Fibroblast of villous mesenchyme (primary cell): ENCODE results near the gene N4BP3. TPM values are rescaled to one million over a fixed set of nuclear protein-coding genes. Genes with fewer than 3 reads are reported as not detected.

Source experiments
- DNase-seq: peaks from one replicate; pipeline ENCODE4 v3.0.0-alpha.2; 2010; ENCODE audit warnings: low read depth
- H3K4me3 ChIP-seq: 2 replicates; pipeline ENCODE4 v1.5.1; 2011; ENCODE audit warnings: low read depth, mild to moderate bottlenecking, low read length
- CTCF ChIP-seq: IDR thresholded peaks from 2 replicates; pipeline ENCODE4 v1.5.1; 2012; ENCODE audit warnings: low read depth, mild to moderate bottlenecking, low read length; ENCODE audit not compliant: insufficient read depth
- total RNA-seq: library from RNA; depleted of rRNA; stranded (reverse); fragments of >200 nt; gene quantifications from 2 replicates; pipeline ENCODE4 v1.2.3, GENCODE V29; 2012

Gene N4BP3
- total RNA-seq, 1 donor = 0.43 TPM

GRCh38 chr5:178136990-178137389 lies 23.7 kb downstream of the N4BP3 start:
- no peak for DNase-seq
- TF ChIP-seq CTCF = no peak
- H3K4me3 ChIP-seq = no peak overlapping the region

DNA sequence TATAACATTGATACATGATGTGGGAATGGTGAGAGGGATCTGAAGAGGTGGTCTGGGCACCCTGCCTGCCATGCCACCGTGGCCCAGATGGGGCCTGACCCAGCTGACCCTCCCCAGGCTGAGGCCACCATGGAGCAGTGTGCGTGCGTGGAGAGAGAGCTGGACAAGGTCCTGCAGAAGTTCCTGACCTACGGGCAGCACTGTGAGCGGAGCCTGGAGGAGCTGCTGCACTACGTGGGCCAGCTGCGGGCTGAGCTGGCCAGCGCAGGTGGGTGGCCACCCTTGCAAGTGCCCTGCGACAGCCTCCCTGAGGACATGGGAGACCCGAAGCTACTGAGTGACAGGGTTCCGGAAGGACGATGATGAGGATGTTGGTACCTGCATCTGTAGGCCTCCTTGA lies 24.7 kb downstream of the N4BP3 start:
- no peak for DNase-seq
- TF ChIP-seq CTCF = no peak
- H3K4me3 ChIP-seq = no peak overlapping the region

GRCh38 chr5:178141550-178141949 lies 28.2 kb downstream of the N4BP3 start:
- no peak for TF ChIP-seq CTCF
- no peak for DNase-seq
- H3K4me3 ChIP-seq = no peak overlapping the region

GRCh38 chr5:178142642-178143041 lies 29.3 kb downstream of the N4BP3 start:
- H3K4me3 ChIP-seq = no peak overlapping the region
- no peak for TF ChIP-seq CTCF
- no peak for DNase-seq

DNA sequence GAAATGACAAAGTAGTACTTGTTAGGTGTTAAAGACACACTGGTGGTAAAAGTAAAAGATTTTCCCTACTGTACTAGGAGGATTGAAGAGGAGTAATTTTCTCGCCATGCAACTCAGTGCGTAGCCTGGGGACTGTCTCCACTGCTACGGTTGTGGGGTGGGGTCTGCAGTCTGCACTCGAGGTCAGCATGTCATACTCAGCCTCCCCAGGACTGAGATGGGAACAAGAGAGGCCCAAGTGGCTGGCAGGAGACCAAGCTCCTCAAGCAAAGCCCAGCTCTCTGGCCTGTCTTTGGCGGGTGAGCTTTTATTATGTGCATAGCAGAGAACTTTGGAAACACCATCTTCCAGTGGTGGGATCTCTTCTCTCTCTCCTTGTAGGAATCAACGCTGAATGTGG lies 29.9 kb downstream of the N4BP3 start:
- DNase-seq = no peak
- TF ChIP-seq CTCF = no peak
- no peak overlapping the region for H3K4me3 ChIP-seq

- no peak for TF ChIP-seq CTCF
- H3K4me3 ChIP-seq = no peak overlapping the region
- peak; percentile 38 for DNase-seq
Observed at GRCh38 chr5:178143901-178144300, 30.6 kb downstream of the N4BP3 start.
